Mesothelial cell of epicardium (in vitro differentiated cells): ENCODE measurements around the gene ANKRD34B. TPM values are rescaled to one million over a fixed set of nuclear protein-coding genes. Genes with fewer than 3 reads are reported as not detected.
"Not testable (repeated sequence)": the region's sequence is repeated elsewhere in the genome, so short reads cannot be mapped to it uniquely, and the experiment has no call there.

ENCODE experiments used
- DNase-seq, 2 experiments: peaks; one replicate each; pipeline ENCODE4 v3.0.0; 2021; ENCODE audit warnings: low spot score in 2 of 2; ENCODE audit not compliant: unreplicated experiment in 2 of 2
- H3K27ac Mint-ChIP-seq: 2 replicates; pipeline ENCODE4 v1.8.0; 2021; ENCODE audit warnings: mixed read lengths
- H3K27me3 Mint-ChIP-seq: 2 replicates; pipeline ENCODE4 v1.8.0; 2021; ENCODE audit warnings: low read depth, mixed read lengths
- H3K36me3 Mint-ChIP-seq: 2 replicates; pipeline ENCODE4 v1.8.0; 2021; ENCODE audit warnings: mixed read lengths
- H3K4me1 Mint-ChIP-seq: 2 replicates; pipeline ENCODE4 v1.8.0; 2021; ENCODE audit warnings: mixed read lengths
- H3K4me3 Mint-ChIP-seq: 2 replicates; pipeline ENCODE4 v1.8.0; 2021; ENCODE audit warnings: mild to moderate bottlenecking, moderate library complexity, mixed read lengths
- H3K9me3 Mint-ChIP-seq: 2 replicates; pipeline ENCODE4 v1.8.0; 2021; ENCODE audit warnings: mixed read lengths
- total RNA-seq: library from RNA; stranded (reverse); gene quantifications from 3 replicates; pipeline ENCODE4 v1.2.1, GENCODE V29; 2021
- TF ChIP-seq, protein P1 (sequence below): fragments of 200-600 bp; sonication (generic); IDR thresholded peaks from one replicate; pipeline ENCODE4 v1.5.0; 2021; ENCODE audit warnings: antibody characterized with exemption; ENCODE audit not compliant: unreplicated experiment

ANKRD34B gene
- total RNA-seq, 1 donor from 2014 or later: not detected

DNA sequence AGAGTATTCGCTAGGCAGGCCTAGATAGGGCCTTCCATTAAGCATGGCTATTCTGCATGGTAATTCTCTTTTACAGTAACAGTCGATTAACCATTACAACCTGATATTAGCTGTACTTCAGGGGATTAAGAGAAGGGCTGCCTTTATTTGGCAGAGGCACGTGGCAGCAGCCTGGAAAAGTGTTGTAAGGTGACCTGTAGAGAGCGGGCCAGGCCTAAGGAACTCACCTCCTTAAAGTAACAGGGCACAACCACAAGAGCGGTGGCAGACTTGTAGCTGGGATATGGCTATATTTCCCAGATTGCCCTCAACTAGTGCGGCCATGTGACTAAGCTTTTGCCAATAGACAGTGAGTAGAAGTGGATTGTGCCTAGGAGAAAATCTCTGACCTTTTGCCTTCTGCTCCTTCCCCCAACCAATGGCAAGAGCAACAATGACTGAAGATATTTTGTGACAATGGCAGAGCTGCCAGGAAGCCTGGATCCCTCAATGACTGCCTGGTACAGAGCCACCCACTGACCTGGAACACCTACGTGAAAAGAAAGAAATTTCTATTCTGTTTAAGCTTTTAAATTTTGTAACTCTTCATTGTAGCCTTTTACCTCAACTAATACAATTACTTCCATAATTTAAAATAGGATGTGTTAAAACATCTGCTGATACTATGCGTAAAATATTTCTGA, 18.9 kb upstream of the ANKRD34B start:
- no peaks in the 10 kb centered on the region for H3K27me3 Mint-ChIP-seq
- no peaks in the 10 kb centered on the region for H3K36me3 Mint-ChIP-seq
- TF ChIP-seq, protein P1, sequence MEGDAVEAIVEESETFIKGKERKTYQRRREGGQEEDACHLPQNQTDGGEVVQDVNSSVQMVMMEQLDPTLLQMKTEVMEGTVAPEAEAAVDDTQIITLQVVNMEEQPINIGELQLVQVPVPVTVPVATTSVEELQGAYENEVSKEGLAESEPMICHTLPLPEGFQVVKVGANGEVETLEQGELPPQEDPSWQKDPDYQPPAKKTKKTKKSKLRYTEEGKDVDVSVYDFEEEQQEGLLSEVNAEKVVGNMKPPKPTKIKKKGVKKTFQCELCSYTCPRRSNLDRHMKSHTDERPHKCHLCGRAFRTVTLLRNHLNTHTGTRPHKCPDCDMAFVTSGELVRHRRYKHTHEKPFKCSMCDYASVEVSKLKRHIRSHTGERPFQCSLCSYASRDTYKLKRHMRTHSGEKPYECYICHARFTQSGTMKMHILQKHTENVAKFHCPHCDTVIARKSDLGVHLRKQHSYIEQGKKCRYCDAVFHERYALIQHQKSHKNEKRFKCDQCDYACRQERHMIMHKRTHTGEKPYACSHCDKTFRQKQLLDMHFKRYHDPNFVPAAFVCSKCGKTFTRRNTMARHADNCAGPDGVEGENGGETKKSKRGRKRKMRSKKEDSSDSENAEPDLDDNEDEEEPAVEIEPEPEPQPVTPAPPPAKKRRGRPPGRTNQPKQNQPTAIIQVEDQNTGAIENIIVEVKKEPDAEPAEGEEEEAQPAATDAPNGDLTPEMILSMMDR: no peak
- no peaks in the 10 kb centered on the region for H3K9me3 Mint-ChIP-seq
- H3K27ac Mint-ChIP-seq: no peak overlapping the region
- no peaks in the 10 kb centered on the region for H3K4me1 Mint-ChIP-seq
- DNase-seq: no peak
- H3K4me3 Mint-ChIP-seq: no peak overlapping the region

DNA sequence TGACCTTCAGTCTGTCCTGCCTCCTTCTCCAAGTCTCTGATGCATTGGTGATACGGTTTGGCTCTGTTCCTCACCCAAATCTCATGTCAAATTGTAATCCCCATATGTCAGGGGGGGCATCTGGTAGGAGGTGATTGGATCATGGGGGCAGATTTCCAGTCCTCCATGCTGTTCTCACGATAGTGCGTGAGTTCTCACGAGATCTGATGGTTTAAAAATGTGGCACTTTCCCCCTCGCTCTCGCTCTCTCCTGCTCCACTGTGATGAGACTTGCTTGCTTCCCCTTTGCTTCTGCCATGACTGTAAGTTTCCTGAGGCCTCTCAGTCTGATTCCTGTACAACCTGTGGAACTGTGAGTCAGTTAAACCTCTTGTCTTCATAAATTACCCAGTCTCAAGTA, 14.7 kb upstream of the ANKRD34B start:
- H3K27ac Mint-ChIP-seq: no peak overlapping the region
- H3K4me3 Mint-ChIP-seq: no peak overlapping the region
- peaks cover 1% of the 10 kb centered on the region for H3K9me3 Mint-ChIP-seq
- TF ChIP-seq, protein P1: no peak
- no peak for DNase-seq
- peaks cover 1% of the 10 kb centered on the region for H3K27me3 Mint-ChIP-seq
- no peaks in the 10 kb centered on the region for H3K4me1 Mint-ChIP-seq
- H3K36me3 Mint-ChIP-seq: no peaks in the 10 kb centered on the region

DNA sequence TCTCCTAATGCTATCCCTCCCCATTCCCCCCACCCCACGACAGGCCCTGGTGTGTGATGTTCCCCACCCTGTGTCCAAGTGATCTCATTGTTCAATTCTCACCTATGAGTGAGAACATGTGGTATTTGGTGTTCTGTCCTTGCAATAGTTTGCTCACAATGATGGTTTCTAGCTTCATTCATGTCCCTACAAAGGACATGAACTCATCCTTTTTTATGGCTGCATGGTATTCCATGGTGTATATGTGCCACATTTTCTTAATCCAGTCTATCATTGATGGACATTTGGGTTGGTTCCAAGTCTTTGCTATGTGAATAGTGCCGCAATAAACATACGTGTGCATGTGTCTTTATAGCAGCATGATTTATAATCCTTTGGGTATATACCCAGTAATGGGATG, 10.2 kb upstream of the ANKRD34B start:
- H3K4me1 Mint-ChIP-seq, H3K9me3 Mint-ChIP-seq, H3K4me3 Mint-ChIP-seq, H3K36me3 Mint-ChIP-seq, H3K27ac Mint-ChIP-seq, DNase-seq: not testable (repeated sequence)
- peaks cover 35% of the 10 kb centered on the region for H3K27me3 Mint-ChIP-seq

DNA sequence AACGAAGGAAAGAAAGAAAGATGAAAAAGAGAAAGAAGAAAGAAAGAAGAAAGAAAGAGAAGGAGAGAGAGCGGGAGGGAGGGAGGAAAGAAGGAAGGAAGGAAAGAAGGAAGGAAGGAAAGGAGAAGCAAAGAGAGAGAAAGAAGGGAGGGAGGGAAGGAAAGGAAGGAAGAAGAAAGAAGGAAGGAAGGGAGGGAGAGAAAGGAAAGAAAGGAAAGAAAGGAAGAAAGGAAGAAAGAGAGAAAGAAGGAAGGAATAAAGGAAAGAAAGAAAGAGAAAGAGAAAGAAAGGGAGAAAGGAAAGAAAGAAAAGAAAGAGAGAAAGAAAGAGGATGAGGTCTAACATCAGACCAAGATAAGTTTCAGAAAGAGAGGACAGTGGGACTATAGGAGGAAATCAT, 9.0 kb upstream of the ANKRD34B start:
- Mint-ChIP-seq H3K9me3 (peaks cover 4% of the 10 kb centered on the region), H3K4me3 (no peak overlapping the region), H3K27ac (no peak overlapping the region), H3K4me1 (no peaks in the 10 kb centered on the region), H3K36me3 (no peaks in the 10 kb centered on the region), H3K27me3 (peaks cover 45% of the 10 kb centered on the region)
- DNase-seq: no peak
- TF ChIP-seq, protein P1: no peak

DNA sequence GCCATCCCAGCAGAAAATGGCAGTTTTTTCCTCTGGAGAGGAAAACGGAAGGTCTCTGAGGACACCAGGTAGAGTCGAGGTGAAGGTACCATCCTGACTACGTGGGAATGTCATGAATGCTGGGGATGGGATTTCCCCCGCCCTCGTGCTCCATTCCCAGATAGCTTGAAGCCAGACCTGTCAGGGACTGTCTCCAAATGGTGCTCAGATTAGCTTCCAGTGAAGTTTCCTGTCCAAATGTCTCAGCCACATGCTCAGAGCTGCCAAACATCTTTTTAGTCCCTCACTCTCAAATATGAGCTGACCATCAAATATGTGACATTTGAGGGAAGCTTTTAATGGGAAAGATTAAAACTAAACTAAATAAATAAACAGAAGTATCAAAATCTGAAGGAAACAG, 7.6 kb upstream of the ANKRD34B start:
- no peaks in the 10 kb centered on the region for H3K36me3 Mint-ChIP-seq
- no peak for DNase-seq
- TF ChIP-seq, protein P1: no peak
- H3K27me3 Mint-ChIP-seq: peaks cover 57% of the 10 kb centered on the region
- no peaks in the 10 kb centered on the region for H3K4me1 Mint-ChIP-seq
- peaks cover 6% of the 10 kb centered on the region for H3K9me3 Mint-ChIP-seq
- H3K4me3 Mint-ChIP-seq: no peak overlapping the region
- H3K27ac Mint-ChIP-seq: no peak overlapping the region

DNA sequence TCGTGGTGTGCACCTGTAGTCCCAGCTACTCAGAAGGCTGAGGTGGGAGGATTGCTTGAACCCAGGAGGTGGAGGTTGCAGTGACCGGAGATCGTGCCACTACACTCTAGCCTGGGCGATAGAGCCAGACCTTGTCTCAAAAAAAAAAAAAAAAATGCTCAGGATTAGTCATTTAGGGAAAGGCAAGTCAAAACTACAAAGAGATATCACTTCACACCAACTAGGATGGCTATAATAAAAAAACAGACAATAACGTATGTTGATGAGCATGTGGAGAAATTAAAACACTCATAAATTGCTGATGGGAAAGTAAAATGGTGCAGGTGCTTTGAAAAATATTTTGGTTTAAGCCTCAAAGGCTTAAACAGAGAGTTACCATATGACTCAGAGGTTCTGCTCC, 6.3 kb upstream of the ANKRD34B start:
- Mint-ChIP-seq H3K27me3 (peaks cover 70% of the 10 kb centered on the region), H3K4me3 (no peak overlapping the region), H3K4me1 (no peaks in the 10 kb centered on the region), H3K27ac (no peak overlapping the region), H3K36me3 (no peaks in the 10 kb centered on the region), H3K9me3 (peaks cover 8% of the 10 kb centered on the region)
- DNase-seq: no peak
- TF ChIP-seq, protein P1: no peak
